Gastroesophageal sphincter (tissue), 3 donors: ENCODE measurements around the gene UBQLN4.

Experiments used
- POLR2A ChIP-seq, 2 donors: fragments of 450-650 bp; IDR thresholded peaks; one replicate each; pipeline ENCODE4 v1.6.1; 2017; ENCODE audit warnings: antibody characterized with exemption in 2 of 2, mild to moderate bottlenecking in 2 of 2, moderate library complexity in 1 of 2
- TF ChIP-seq, protein P1 (sequence below), 4 experiments: fragments of 200-600 bp in 2 of 4; fragments of 450-650 bp in 2 of 4; sonication (generic) in 1 of 4; IDR thresholded peaks; one replicate each; pipeline ENCODE4 v1.5.1; 2017 to 2019; ENCODE audit warnings: antibody characterized with exemption in 4 of 4, mild to moderate bottlenecking in 2 of 4, moderate library complexity in 2 of 4

DNA sequence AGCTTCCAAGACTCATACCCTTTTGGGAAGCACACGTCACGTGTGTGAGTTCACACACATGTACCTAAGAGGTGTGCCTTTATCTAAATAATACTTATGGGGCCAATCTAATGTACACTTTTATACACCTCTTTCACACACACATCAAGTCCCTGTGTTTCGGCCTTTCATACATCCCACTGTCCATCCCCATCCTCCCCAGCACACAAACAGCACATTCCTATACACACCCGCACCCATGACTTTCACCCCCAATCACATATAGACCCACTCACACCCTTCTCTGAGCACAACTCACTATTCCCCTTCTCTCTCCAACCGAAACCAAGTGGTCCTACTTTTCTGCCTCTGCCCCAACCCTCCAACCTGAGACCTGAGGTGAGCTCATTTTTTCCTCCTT is 25.1 kb upstream of the UBQLN4 start:
- TF ChIP-seq, protein P1, sequence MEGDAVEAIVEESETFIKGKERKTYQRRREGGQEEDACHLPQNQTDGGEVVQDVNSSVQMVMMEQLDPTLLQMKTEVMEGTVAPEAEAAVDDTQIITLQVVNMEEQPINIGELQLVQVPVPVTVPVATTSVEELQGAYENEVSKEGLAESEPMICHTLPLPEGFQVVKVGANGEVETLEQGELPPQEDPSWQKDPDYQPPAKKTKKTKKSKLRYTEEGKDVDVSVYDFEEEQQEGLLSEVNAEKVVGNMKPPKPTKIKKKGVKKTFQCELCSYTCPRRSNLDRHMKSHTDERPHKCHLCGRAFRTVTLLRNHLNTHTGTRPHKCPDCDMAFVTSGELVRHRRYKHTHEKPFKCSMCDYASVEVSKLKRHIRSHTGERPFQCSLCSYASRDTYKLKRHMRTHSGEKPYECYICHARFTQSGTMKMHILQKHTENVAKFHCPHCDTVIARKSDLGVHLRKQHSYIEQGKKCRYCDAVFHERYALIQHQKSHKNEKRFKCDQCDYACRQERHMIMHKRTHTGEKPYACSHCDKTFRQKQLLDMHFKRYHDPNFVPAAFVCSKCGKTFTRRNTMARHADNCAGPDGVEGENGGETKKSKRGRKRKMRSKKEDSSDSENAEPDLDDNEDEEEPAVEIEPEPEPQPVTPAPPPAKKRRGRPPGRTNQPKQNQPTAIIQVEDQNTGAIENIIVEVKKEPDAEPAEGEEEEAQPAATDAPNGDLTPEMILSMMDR (IDR thresholded peaks at IDR 0.05), result no peak
- no peak for TF ChIP-seq POLR2A (IDR thresholded peaks at IDR 0.05)
